Activated naive CD4-positive, alpha-beta T cell treated with anti-CD3 and anti-CD28 coated beads, Interleukin-2, amount 50 U/mL, for 72 hours (primary cell): ENCODE results near the gene KLRF1. TPM values are rescaled to one million over a fixed set of nuclear protein-coding genes. Genes with fewer than 3 reads are reported as not detected.

ENCODE experiments used
- ATAC-seq, 2 donors: fragments of 150-1000 bp; cut with Tn5 transposase; 2 replicates each; pipeline ENCODE4 v1.10.0; 2021; ENCODE audit warnings: mild to moderate bottlenecking in 2 of 2, moderate library complexity in 2 of 2
- DNase-seq, 2 donors: peaks; one replicate each; pipeline ENCODE4 v3.0.0; 2021 to 2022; ENCODE audit warnings: low spot score in 2 of 2
- H3K27ac Mint-ChIP-seq, 2 donors: one replicate each; pipeline ENCODE4 v1.8.0; 2022; ENCODE audit warnings: mild to moderate bottlenecking in 2 of 2, mixed read lengths in 2 of 2
- H3K36me3 Mint-ChIP-seq, 2 donors: one replicate each; pipeline ENCODE4 v1.8.0; 2022; ENCODE audit warnings: mixed read lengths in 2 of 2
- H3K9me3 Mint-ChIP-seq, 2 donors: one replicate each; pipeline ENCODE4 v1.8.0; 2022; ENCODE audit warnings: mixed read lengths in 2 of 2
- total RNA-seq, 2 donors: library from RNA; stranded (reverse); gene quantifications; one replicate each; pipeline ENCODE4 v1.2.3, GENCODE V29; 2022

KLRF1 gene
- total RNA-seq, 2 donors from 2014 or later: 0.45 TPM; not detected in 1

GRCh38 chr12:9797722-9798619, 29.3 kb upstream of the KLRF1 start:
- Mint-ChIP-seq H3K36me3 (peaks cover 0 to 6% of the 10 kb centered on the region in 2 donors), H3K27ac (peak overlapping the region in 1 of 2 donors; percentile 31), H3K9me3 (no peaks in the 10 kb centered on the region)
- DNase-seq (peak; percentile 44 to 72), ATAC-seq (peak; percentile 70 to 91)

- H3K36me3 Mint-ChIP-seq: peaks cover 0 to 3% of the 10 kb centered on the region in 2 donors
- DNase-seq (no peak), ATAC-seq (no peak)
- H3K9me3 Mint-ChIP-seq: no peaks in the 10 kb centered on the region
- H3K27ac Mint-ChIP-seq: no peak overlapping the region
These were observed 27.3 kb upstream of the KLRF1 start for GRCh38 chr12:9799961-9800360.

GRCh38 chr12:9805883-9806282, 21.4 kb upstream of the KLRF1 start:
- ATAC-seq: no peak
- Mint-ChIP-seq H3K9me3 (no peaks in the 10 kb centered on the region), H3K27ac (no peak overlapping the region), H3K36me3 (no peaks in the 10 kb centered on the region)
- no peak for DNase-seq

GRCh38 chr12:9806714-9807113, 20.6 kb upstream of the KLRF1 start:
- Mint-ChIP-seq H3K36me3 (no peaks in the 10 kb centered on the region), H3K27ac (no peak overlapping the region), H3K9me3 (no peaks in the 10 kb centered on the region)
- DNase-seq (no peak), ATAC-seq (no peak)

- Mint-ChIP-seq H3K36me3 (no peaks in the 10 kb centered on the region), H3K27ac (no peak overlapping the region), H3K9me3 (no peaks in the 10 kb centered on the region)
- ATAC-seq (peak; percentile 22 to 30), DNase-seq (no peak)
These were observed 18.8 kb upstream of the KLRF1 start for GRCh38 chr12:9808504-9808903.

- no peaks in the 10 kb centered on the region for H3K9me3 Mint-ChIP-seq
These were observed 17.9 kb upstream of the KLRF1 start for GRCh38 chr12:9809338-9809737.

GRCh38 chr12:9809866-9810265, 17.4 kb upstream of the KLRF1 start:
- no peak for DNase-seq
- Mint-ChIP-seq H3K9me3 (no peaks in the 10 kb centered on the region), H3K27ac (no peak overlapping the region), H3K36me3 (no peaks in the 10 kb centered on the region)
- ATAC-seq: no peak

More at GRCh38 chr12:9809338-9809737, 17.9 kb upstream of the KLRF1 start:
- Mint-ChIP-seq H3K27ac (no peak overlapping the region), H3K36me3 (no peaks in the 10 kb centered on the region)
- ATAC-seq (no peak), DNase-seq (no peak)

- ATAC-seq: no peak
- DNase-seq: no peak
- Mint-ChIP-seq H3K27ac (no peak overlapping the region), H3K36me3 (no peaks in the 10 kb centered on the region), H3K9me3 (no peaks in the 10 kb centered on the region)
These were observed 16.6 kb upstream of the KLRF1 start for GRCh38 chr12:9810671-9811070.

GRCh38 chr12:9811621-9812020, 15.7 kb upstream of the KLRF1 start:
- DNase-seq (no peak), ATAC-seq (no peak)
- Mint-ChIP-seq H3K27ac (no peak overlapping the region), H3K36me3 (no peaks in the 10 kb centered on the region), H3K9me3 (no peaks in the 10 kb centered on the region)

- ATAC-seq (peak; percentile 95 to 98), DNase-seq (peak; percentile 92 to 97)
- H3K27ac Mint-ChIP-seq: peak overlapping the region in 1 of 2 donors; percentile 83
- H3K36me3 Mint-ChIP-seq: no peaks in the 10 kb centered on the region
- no peaks in the 10 kb centered on the region for H3K9me3 Mint-ChIP-seq
These were observed 13.2 kb upstream of the KLRF1 start for GRCh38 chr12:9813821-9814798.

- no peaks in the 10 kb centered on the region for H3K9me3 Mint-ChIP-seq
- ATAC-seq: no peak
- H3K36me3 Mint-ChIP-seq: peaks cover 9 to 17% of the 10 kb centered on the region in 2 donors
These were observed 6.9 kb upstream of the KLRF1 start for GRCh38 chr12:9820281-9820930.

GRCh38 chr12:9829483-9829882, 2.2 kb downstream of the KLRF1 start:
- H3K9me3 Mint-ChIP-seq: no peaks in the 10 kb centered on the region
- no peak for ATAC-seq
- DNase-seq: no peak
- H3K36me3 Mint-ChIP-seq: no peaks in the 10 kb centered on the region
- H3K27ac Mint-ChIP-seq: no peak overlapping the region

More at GRCh38 chr12:9820281-9820930, 6.9 kb upstream of the KLRF1 start:
- H3K27ac Mint-ChIP-seq: no peak overlapping the region
- DNase-seq: no peak

GRCh38 chr12:9829982-9830381, 2.7 kb downstream of the KLRF1 start:
- DNase-seq (no peak), ATAC-seq (no peak)
- Mint-ChIP-seq H3K36me3 (no peaks in the 10 kb centered on the region), H3K9me3 (no peaks in the 10 kb centered on the region), H3K27ac (no peak overlapping the region)

- ATAC-seq: no peak
- Mint-ChIP-seq H3K27ac (no peak overlapping the region), H3K9me3 (no peaks in the 10 kb centered on the region), H3K36me3 (no peaks in the 10 kb centered on the region)
- DNase-seq: no peak
These were observed 4.4 kb downstream of the KLRF1 start for GRCh38 chr12:9831720-9832119.

- Mint-ChIP-seq H3K36me3 (peaks cover 15 to 17% of the 10 kb centered on the region in 2 donors), H3K27ac (no peak overlapping the region), H3K9me3 (peaks cover 19% of the 10 kb centered on the region in 2 donors)
- no peak for ATAC-seq
- DNase-seq: no peak
These were observed 16.1 kb downstream of the KLRF1 start for GRCh38 chr12:9843407-9843806.

- DNase-seq (no peak), ATAC-seq (no peak)
- no peak overlapping the region for H3K27ac Mint-ChIP-seq
- peaks cover 19 to 21% of the 10 kb centered on the region in 2 donors for H3K9me3 Mint-ChIP-seq
- H3K36me3 Mint-ChIP-seq: peaks cover 33 to 54% of the 10 kb centered on the region in 2 donors
These were observed 21.6 kb downstream of the KLRF1 start for GRCh38 chr12:9848899-9849298.
